ENCODE measurements around the gene DOP1A. TPM values are rescaled to one million over a fixed set of nuclear protein-coding genes. Genes with fewer than 3 reads are reported as not detected.

The DOP1A gene
- total RNA-seq, 1 experiment from 2014 or later = 5.5 TPM

DNA sequence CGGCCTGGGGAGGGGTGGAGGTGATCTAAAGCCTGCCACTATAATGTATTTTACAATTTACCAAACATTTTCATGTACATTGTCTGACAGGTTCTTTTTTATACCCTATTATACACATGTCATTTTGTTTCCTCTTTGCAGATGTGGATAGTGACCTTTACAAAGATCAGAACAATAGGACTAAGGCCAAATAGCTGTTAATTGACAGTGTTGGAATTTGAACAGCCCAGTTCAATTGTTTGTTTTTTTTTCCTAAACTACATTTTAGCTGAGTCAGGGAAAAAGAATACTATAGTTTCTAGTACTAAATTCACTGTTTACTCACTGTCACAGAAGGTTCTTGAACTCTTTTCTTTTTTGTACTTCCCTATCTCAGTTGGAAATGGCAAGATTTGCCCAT lies 85.4 kb downstream of the DOP1A start:
- ChIA-PET POLR2A (ENCODE audit: unreplicated experiment) (no interaction called here), CTCF (no interaction called here)
- H3K9me3 ChIP-seq (ENCODE audit: low read length) = no peaks in the 10 kb centered on the region
- no peaks in the 10 kb centered on the region for H3K9me2 ChIP-seq (replicated peaks; ENCODE audit: low read length)
- ATAC-seq (no peak), DNase-seq (no peak)
- intact Hi-C loops (cut with micrococcal nuclease) = no loop called here
- H3K27ac ChIP-seq (ENCODE audit: low read length) = no peak overlapping the region
- no peak overlapping the region for H3K4me3 ChIP-seq (ENCODE audit: low read length)
- no peaks in the 10 kb centered on the region for H4K20me1 ChIP-seq (ENCODE audit: low read length)
- H3K27me3 ChIP-seq (ENCODE audit: low read length) = no peaks in the 10 kb centered on the region
- no peaks in the 10 kb centered on the region for H3K79me2 ChIP-seq (ENCODE audit: low read length)
- no peak overlapping the region for H3K4me2 ChIP-seq (ENCODE audit: low read length)
- no TSS peak for BruUV-seq (replicated peaks)
- H3K9ac ChIP-seq (ENCODE audit: low read length) = no peak overlapping the region
- no peaks in the 10 kb centered on the region for H3K4me1 ChIP-seq (ENCODE audit: insufficient read depth, low read length)
- H3K36me3 ChIP-seq (ENCODE audit: low read depth, low read length) = no peaks in the 10 kb centered on the region
- H3F3A ChIP-seq (ENCODE audit: low read length, unreplicated experiment) = no peaks in the 10 kb centered on the region
- TF ChIP-seq EZH2 (IDR thresholded peaks at IDR 0.05; ENCODE audit: low read length, unreplicated experiment) (no peak), EZH2phosphoT487 (IDR thresholded peaks at IDR 0.05; ENCODE audit: borderline replicate concordance, low read length) (no peak)
- TF ChIP-seq, protein P1, sequence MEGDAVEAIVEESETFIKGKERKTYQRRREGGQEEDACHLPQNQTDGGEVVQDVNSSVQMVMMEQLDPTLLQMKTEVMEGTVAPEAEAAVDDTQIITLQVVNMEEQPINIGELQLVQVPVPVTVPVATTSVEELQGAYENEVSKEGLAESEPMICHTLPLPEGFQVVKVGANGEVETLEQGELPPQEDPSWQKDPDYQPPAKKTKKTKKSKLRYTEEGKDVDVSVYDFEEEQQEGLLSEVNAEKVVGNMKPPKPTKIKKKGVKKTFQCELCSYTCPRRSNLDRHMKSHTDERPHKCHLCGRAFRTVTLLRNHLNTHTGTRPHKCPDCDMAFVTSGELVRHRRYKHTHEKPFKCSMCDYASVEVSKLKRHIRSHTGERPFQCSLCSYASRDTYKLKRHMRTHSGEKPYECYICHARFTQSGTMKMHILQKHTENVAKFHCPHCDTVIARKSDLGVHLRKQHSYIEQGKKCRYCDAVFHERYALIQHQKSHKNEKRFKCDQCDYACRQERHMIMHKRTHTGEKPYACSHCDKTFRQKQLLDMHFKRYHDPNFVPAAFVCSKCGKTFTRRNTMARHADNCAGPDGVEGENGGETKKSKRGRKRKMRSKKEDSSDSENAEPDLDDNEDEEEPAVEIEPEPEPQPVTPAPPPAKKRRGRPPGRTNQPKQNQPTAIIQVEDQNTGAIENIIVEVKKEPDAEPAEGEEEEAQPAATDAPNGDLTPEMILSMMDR (conservative IDR thresholded peaks at IDR 0.05; ENCODE audit: low read depth, low read length) = no peak
- no peak overlapping the region for H2AFZ ChIP-seq (ENCODE audit: low read length)

DNA sequence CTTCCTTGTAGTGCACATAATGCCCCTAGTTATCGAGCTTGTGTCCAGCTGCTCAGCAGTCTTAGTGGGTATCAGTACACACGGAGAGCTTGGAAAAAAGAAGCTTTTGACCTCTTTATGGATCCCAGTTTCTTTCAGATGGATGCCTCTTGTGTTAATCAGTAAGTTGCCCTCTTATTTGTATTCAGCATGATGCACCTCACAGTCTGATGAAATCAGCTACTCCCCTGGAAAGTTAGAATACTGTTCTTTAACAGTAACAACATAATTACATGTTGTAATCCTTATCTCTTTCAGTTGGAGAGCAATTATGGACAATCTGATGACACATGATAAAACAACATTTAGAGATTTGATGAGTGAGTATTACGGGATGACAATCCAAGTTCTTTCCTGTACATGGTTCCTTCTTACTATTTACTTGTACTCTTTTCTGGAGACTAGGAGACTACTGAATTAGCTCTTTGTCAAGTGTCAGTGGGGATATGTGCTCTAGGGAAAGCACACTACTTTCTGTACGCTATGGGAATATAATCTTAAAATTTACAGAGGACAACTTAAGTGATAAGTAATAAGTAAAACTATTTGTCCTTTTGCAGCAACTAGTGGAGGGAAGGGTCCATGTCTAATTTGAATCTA lies 86.5 kb downstream of the DOP1A start:
- Histone ChIP-seq H3K4me3 (ENCODE audit: low read length) (no peak overlapping the region), H2AFZ (ENCODE audit: low read length) (no peak overlapping the region), H3F3A (ENCODE audit: low read length, unreplicated experiment) (no peaks in the 10 kb centered on the region), H3K9ac (ENCODE audit: low read length) (no peak overlapping the region), H3K27me3 (ENCODE audit: low read length) (no peaks in the 10 kb centered on the region), H3K4me2 (ENCODE audit: low read length) (no peak overlapping the region), H3K4me1 (ENCODE audit: insufficient read depth, low read length) (no peaks in the 10 kb centered on the region), H3K9me2 (replicated peaks; ENCODE audit: low read length) (no peaks in the 10 kb centered on the region), H3K27ac (ENCODE audit: low read length) (no peak overlapping the region), H3K9me3 (ENCODE audit: low read length) (no peaks in the 10 kb centered on the region), H3K36me3 (ENCODE audit: low read depth, low read length) (no peaks in the 10 kb centered on the region), H4K20me1 (ENCODE audit: low read length) (no peaks in the 10 kb centered on the region), H3K79me2 (ENCODE audit: low read length) (no peaks in the 10 kb centered on the region)
- CTCF ChIA-PET = no interaction called here
- POLR2A ChIA-PET (ENCODE audit: unreplicated experiment) = no interaction called here
- ATAC-seq (no peak), DNase-seq (no peak)
- intact Hi-C loops (cut with micrococcal nuclease) = no loop called here
- TF ChIP-seq, protein P1 (conservative IDR thresholded peaks at IDR 0.05; ENCODE audit: low read depth, low read length) = no peak
- TF ChIP-seq EZH2phosphoT487 (IDR thresholded peaks at IDR 0.05; ENCODE audit: borderline replicate concordance, low read length) (no peak), EZH2 (IDR thresholded peaks at IDR 0.05; ENCODE audit: low read length, unreplicated experiment) (no peak)
- BruUV-seq (replicated peaks) = no TSS peak

DNA sequence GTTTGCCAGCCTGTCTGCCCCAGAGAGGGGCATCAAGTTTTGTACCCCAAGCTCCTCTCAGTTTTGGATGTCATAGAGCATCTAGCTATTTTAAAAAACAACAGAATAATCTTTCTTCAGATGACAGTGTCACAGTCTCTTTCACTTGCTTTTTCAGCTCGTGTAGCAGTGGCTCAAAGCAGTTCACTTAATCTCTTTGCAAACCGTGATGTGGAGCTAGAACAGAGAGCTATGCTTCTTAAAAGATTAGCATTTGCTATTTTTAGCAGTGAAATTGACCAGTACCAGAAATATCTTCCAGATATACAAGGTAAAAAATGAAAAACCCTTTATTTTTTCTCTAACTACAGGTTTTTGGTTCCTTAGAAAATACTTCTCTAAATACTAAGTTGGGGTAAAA lies 88.3 kb downstream of the DOP1A start:
- no peaks in the 10 kb centered on the region for H3K9me3 ChIP-seq (ENCODE audit: low read length)
- no peaks in the 10 kb centered on the region for H3K36me3 ChIP-seq (ENCODE audit: low read depth, low read length)
- no peaks in the 10 kb centered on the region for H3K9me2 ChIP-seq (replicated peaks; ENCODE audit: low read length)
- no peak overlapping the region for H3K9ac ChIP-seq (ENCODE audit: low read length)
- H3K27ac ChIP-seq (ENCODE audit: low read length) = no peak overlapping the region
- ChIA-PET POLR2A (ENCODE audit: unreplicated experiment) (no interaction called here), CTCF (no interaction called here)
- no peaks in the 10 kb centered on the region for H3K79me2 ChIP-seq (ENCODE audit: low read length)
- H3K4me2 ChIP-seq (ENCODE audit: low read length) = no peak overlapping the region
- no peak for ATAC-seq
- TF ChIP-seq, protein P1 (conservative IDR thresholded peaks at IDR 0.05; ENCODE audit: low read depth, low read length) = no peak
- H4K20me1 ChIP-seq (ENCODE audit: low read length) = no peaks in the 10 kb centered on the region
- no peak for DNase-seq
- H3K4me1 ChIP-seq (ENCODE audit: insufficient read depth, low read length) = no peaks in the 10 kb centered on the region
- no peak overlapping the region for H2AFZ ChIP-seq (ENCODE audit: low read length)
- no peak overlapping the region for H3K4me3 ChIP-seq (ENCODE audit: low read length)
- intact Hi-C loops (cut with micrococcal nuclease) = no loop called here
- BruUV-seq (replicated peaks) = no TSS peak
- H3K27me3 ChIP-seq (ENCODE audit: low read length) = no peaks in the 10 kb centered on the region
- no peaks in the 10 kb centered on the region for H3F3A ChIP-seq (ENCODE audit: low read length, unreplicated experiment)

All from PC-3 (cell line).